ENCODE data around the gene MMP12.
A peak's percentile ranks its signal among the peaks of the same experiment; 100 is the strongest.
"Not testable (repeated sequence)": the region's sequence is repeated elsewhere in the genome, so short reads cannot be mapped to it uniquely, and the experiment has no call there.

The MMP12 gene

DNA sequence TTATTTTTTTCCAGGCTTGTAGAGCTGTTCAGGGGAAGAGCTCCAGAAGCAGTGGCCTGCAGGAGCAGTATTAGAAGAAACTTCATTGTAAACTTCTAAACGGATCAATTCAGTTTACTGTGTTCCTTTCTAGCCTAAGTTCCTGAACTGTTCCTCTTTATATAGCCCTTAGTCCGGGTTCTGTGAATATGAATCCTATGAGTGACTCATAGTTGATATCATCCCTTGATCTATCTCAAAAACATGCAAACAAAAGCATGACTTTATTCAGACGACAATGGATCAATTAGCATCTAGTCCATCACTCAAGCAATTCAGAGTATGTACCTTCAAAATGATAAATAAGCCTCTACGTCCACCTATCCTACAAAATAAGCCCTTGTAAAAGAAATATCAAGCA lies at the start of gene MMP12:
TSS of gene MMP12 (minus strand) at position 131 of the 400 bp plus-strand sequence. CDS start at position 86, 45 bp downstream.
- no peak for DNase-seq

DNA sequence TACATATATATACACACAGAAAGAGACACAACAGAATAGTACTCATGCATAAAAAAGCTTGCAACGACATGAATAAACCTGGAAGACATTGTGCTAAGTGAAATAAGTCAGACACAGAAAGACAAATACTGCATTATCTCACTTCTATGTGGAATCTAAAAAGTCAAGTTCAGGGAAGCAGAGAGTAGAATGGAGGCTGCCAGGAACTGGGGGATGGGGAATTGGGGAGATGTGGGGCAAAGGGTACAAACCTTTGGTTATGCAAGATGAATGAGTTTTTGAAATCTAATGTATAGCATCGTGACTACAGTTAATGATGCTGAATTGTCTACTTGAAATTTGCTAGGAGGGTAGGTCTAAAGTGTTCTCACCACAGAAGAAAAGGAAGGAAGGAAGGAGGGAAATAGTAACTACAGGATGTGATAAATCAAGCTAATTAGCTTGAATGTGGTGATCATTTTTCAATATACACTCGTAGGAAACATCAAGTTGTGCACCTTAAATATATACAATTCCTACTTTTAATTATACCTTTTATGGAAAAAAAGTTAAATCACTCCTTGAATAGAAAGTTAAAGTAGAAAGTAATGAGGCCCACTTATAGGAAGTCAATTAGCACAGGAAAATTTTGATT lies 46.9 kb upstream of the MMP12 start:
- DNase-seq: no peak

DNA sequence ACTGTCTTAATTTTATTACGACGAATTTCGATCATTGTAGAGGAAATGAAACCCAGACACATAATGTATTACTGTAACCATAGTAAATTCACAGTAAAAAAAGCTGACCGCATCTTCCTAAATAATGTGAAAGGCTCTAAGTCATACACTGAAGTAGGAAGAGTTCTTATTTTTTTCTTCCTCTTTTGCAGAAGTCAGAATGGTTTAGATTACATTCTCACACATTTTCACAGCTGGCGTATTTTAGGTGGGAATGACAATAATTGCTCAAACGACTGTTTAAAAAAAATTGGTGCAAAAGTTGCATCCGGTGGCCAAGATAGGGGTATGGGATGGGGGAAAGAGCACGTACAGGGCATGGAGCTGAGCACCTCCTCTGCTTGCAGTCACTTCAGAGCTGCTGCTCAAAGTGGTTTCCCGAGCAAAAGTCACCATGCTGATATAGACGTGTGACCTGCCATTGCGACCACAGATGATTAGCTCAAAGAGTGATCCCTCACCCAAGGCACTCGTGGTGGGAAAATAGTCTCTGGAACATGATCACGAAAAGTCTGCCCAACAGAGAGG lies 45.4 kb upstream of the MMP12 start:
- DNase-seq: peak; percentile 61

DNA sequence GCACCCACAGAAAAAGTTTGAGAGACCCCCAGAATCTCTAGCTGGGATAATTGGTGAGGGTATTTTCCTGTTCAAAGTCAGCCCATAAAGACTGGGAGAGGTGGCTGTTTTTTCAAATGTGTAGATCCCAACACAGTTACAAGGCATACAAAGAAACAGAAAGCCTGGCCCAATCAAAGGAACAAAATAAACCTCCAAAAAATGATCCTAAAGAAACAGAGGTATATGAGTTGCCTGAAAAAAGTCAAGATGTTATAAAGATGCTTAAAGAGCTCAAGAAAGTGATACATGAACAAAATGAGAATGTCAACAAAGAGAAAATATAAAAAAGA lies 40.2 kb upstream of the MMP12 start:
- no peak for DNase-seq

DNA sequence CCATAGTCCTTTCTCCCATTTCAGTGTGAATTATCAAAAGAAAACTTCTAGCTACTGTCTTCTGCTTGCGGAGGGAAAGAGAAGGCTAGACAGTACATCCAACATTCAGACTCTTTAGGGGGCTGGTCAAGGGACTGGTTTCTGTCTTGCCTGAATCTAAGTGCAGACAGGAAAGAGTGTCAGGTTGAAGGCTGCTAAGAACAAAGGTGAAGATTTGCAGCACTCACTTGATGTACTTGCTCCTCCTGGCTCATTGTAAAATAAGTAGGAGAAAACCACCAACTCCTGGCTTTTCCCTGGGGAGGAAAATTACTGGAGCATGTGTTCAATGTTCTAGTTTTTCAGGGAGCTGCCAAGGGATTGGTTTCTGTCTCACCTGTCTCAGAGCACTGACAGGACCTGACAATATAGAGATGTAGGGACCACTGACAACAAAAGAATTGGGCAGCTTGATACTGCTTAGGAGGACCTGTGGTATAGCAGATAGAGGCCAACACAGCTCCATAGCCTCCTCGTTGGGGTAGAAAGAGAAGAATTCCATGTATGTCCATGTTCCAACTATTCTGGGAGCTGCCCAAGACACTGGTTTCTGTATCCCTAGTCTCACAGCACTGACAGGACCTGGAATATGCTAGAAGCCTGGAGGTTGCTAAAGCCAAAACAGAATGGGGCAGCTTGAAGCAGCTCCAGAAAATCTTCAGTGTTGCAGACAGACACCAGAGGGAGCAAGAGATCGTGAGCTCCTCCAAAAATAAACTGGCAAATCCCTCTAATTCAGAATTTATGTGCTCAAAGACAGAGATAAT lies 39.7 kb upstream of the MMP12 start:
- DNase-seq: peak; percentile 54

DNA sequence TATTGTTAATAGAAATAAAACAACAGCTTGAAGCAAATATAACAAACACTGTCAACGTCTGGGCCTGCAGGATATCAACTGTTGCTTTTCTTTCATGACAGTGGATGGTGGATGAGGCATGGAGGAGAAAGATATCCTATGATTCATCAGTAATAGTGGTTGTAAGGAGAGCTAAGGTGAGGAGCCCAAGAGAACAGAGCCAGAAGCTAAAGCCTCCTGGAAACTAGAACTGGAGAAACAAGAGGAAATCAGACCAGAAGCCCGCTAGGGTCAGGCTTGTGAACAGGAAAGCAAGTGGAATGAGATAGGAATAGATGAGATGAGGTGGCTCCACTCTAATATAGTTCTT lies 37.7 kb upstream of the MMP12 start:
- DNase-seq: no peak

DNA sequence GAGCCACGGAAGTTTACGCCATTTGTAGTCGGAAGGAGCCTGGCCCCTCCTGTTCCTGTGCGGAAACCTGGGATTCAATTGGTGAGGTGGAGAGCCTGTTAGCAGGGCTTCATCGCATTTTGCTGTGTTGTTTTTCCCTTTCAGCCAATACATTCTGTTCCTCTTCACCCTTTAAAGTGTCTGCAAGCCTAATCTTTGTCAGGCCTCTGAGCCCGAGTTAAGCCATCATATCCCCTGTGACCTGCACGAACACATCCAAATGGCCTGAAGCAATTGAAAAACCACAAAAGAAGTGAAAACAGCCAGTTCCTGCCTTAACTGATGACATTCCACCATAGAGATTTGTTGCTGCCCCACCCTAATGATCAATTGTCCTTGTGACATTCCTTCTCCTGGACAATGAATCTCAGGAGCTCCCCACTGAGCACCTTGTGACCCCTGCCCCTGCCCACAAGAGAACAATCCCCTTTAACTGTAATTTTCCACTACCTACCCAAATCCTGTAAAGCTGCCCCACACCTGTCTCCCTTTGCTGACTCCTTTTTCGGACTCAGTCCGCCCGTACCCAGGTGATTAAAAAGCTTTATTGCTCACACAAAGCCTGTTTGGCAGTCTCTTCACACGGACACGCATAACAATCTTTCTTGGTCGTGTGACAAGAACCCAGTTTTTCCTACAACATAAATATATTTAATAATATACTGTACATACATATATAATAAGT lies 37.1 kb upstream of the MMP12 start:
- DNase-seq: no peak

DNA sequence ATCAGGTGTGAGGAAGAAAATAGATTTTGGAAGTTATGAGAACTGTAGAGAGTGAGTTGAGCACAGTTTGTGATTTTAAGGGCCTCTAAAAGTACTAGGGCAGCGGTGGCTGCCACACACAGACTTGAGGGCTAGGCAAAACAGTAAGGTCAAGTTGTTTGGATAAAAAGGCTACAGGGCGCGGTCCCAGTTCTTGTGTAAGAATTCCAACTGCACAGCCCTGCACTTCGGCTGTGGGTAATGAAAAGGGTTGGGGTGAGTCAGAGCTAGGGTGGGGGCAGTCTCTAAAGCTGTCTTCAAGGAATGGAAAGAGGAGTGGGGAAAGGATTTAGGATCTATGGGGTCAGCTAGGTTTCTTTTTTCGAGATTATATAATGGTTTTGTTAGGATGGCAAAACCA lies 31.1 kb upstream of the MMP12 start:
- DNase-seq: not testable (repeated sequence)

DNA sequence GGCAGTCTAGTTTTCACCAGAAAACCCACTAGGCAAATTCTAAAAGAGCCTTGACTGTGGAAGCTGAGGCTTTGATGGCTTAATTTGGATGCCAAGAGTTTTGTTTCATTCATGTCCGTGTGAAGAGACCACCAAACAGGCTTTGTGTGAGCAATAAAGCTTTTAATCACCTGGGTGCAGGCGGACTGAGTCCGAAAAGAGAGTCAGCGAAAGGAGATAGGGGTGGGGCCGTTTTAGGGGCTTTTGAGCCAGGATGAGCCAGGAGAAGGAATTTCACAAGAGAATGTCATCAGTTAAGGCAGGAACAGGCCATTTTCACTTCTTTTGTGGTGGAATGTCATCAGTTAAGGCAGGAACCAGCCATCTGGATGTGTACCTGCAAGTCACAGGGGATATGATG lies 29.1 kb upstream of the MMP12 start:
- DNase-seq: not testable (repeated sequence)

DNA sequence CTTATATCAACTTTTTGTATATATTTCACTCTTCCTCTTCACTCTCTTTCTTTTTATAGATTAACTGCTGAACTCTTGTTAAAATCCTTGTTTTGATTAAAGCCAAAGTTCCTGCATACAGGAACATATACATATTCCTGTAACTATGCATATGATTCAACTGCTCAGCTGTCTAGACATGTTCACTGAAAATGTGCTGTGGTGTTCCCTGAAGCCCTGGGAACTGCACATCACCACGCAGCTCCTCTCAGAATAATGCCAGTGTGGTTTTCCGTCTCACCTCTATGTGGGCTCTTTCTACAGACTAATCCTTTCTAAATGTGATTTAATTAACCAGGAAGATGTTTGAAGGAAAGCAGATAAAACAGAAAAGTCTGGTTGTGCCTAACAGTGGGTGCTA lies 25.6 kb upstream of the MMP12 start:
- no peak for DNase-seq

DNA sequence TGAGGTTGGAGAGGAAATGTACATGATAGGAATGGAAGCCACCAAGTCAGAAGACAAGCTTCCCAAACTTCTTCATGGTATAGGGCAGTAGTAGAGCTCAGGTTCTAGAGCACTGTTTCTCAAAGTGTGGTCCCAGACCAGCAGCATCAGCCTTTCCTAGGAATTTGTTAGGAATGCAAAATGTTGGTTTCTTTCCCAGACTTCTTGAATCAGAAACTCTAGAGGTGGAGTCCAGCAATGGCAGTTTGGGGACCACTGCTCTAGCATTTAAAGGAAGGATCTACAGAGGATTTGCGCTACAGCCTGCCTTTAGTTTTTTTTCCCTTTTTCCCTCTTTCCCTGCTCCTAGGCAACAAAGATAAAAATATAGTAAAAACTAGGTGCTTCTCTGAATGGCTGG lies 17.0 kb upstream of the MMP12 start:
- no peak for DNase-seq

DNA sequence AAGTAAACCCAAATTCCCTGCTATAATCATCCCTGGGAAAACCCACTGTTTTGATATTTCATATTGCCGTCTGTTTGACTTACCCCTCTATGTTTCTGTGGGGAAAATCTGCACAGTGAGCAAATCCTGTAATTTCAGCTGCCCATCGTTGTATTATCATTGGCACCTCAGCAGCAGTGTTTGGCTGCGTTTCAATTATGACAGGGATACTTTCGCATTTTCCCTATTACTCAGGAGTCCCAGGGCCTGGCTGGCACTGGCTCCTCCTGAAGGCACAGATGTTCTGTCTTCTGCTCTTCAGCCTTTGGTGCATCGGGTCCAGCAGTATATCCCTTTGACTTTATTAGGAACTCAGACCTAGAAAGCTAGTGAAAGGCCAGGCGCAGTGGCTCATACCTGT lies 12.2 kb upstream of the MMP12 start:
- DNase-seq: no peak

DNA sequence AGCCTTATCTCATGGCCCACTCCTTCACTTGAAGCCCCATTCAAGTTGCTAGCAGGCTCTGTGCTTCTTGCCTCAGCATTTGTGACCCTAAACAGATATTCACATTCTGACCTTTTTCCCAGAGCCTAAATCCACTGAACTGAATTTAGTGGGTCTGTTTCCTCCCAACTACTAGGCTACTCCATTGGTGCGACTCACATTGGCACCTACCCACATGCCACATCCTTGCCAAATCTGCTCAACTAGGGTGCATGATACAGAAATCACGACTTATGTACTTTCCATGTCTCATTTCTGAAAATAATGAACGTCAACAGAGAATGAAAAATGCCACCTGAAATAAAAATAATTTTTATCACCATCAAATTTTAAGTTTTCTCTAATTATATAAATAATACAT lies 8.4 kb upstream of the MMP12 start:
- DNase-seq: no peak

DNA sequence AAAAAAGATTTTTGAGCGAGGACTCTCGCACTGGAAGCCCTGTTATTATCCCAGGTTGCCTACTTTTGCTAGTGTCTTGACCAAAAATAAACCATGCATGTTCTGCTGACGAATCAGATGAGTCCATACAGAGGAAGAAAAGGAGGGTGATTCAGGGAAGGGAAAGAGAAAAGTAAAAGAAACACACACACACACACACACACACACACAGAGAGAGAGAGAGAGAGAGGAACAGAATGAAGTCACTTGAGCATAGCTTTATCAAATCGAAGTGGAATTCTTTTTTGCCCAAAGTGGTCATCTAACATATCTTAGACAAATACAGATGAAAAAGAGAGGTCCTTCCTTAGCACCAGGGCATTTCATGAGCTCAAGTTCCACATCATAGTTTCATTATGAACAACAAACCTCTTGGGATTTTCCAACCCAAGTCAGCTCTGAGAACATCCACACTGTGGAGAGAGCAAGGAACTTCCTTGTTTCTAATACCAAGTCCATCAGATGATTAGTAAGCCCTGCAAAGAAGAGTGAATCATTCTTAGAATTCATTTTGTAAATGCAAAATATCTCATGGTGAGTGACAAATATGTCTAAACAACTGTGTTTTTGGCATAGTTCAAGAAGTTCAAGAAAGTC lies 7.7 kb upstream of the MMP12 start:
- no peak for DNase-seq

DNA sequence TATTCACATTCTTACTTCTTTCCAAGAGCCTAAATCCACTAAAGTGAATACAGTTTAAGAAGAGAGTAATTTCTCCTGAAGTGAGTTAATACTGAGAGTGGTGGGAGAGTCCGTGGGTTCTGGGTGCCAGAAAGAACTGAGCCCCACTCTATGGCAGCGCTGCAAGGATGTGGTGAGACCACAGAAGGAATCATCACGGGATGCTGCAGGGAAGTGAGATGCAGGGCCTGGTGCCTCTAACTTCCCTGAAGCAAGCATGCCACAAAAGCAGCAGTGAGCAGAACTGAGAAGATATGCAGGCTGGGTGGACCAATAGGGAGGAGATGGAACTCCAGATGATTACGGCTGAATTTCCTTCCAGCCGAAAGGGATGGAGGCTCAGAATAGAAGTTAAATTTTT lies 5.0 kb upstream of the MMP12 start:
- no peak for DNase-seq

DNA sequence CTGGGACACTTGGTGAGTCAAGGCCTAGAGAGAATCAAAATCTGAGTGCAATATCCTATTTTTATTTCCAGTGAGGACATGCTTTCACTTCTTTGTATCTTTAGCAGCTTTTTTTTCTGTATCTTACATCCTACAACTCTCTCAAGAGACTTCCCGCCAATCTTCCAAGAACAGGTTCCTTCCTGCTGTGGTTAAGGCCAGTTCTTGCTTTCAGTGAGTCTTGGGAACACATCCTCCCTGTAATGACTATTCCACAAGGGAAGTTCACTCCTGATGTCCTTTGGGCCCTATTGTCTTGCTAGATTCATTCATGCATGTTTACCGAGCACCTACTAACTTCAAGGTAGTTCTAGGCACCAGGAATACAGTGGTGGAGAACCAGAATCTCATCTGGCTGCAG lies 3.8 kb upstream of the MMP12 start:
- no peak for DNase-seq

DNA sequence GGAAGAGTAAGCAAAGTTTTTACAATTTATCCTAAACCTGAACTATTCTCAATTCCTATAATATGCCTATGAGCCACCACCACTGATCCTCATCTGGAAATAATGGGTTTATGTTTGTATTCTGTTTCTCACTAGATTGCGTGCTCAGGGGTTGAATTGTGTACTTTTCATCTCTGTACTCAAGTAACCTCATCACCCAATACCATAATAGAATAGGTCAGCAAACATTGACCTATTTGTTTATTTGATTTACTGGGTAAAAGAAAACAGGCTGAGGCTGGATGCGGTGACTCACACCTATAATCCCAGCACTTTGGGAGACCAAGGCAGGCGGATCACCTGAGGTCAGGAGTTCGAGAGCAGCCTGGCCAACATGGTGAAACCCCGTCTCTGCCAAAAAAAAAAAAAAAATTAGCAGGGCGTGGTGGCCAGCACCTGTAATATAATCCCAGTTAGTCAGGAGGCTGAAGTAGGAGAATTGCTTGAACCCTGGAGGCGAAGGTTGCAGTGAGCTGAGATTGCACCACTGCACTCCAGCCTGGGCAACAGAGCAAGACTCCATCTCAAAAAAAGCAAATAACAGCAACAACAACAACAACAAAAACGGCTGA lies 5.3 kb downstream of the MMP12 start:
- not testable (repeated sequence) for DNase-seq

DNA sequence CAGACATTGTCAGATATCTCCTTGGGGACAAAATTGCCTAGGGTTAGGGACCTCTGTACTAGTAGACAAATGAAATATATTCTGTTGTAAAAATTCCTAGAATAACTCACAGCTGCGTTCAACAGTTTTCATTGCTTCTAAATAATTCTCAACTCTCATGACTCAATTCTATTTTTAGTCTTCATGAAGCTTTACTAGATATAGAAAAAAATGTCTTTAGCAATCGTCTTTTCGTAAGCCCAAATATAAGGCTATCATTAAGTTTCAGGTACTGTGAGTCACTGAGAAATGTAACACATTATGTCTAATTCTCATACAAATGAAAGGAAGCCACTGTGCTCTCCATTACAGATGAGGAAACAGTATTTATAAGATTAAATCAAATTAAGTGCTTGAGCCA lies 6.4 kb downstream of the MMP12 start:
- no peak for DNase-seq

DNA sequence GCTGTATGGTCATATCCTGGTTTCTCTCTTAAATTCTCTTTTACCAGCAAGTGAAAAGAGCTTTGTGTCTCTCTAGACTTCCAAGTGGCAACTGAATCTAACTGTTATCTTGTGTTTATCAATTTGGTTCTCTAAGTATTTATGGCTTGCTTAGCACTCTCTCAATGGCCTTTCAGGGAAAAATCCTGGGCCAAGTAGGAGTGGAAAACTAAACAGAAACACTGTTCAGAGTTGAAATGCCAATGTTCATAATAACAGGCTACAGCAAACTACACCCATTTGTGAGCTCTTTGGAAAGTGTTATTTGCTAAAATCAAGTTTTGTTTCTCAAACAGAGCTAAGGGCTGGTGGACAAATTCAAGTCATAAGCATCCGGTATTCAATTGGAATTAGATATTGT lies 10.1 kb downstream of the MMP12 start:
- DNase-seq: no peak

DNA sequence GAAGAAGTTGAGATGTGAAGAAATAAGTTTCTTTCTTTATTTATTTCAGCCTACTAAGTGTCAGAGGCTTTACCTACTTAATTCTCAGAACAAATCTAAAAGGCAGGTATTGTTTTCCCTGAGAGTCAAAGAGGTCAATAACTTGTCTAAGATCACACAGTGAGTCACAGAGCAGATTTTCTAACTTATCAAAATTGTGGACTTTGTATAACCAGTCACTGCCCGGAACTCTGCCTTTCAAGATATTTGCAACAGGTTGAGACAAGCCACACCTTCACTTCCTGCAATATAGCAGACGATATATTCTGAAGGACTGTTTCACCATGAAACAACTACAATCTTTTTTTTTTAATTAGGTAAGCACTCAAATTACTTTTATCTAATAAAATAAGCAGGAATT lies 20.8 kb downstream of the MMP12 start:
- DNase-seq: no peak

DNA sequence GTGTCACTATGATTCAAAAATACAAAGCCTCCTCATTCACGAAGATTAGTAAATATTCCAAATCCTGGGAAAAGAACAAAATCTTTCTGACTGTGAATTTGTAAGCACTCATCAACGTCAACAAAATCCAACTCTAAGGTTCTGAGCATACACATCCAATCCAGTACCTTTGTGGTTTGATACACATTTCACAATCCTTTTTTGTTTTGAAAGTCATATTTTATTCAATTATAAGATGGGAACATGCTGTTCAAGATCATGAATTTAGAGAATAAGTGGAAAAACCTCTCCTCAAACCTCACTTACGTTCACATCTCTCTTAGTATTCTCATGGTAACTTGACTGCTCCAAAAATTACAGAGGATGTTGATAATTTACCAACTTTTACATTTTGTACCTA lies 21.7 kb downstream of the MMP12 start:
- no peak for DNase-seq

DNA sequence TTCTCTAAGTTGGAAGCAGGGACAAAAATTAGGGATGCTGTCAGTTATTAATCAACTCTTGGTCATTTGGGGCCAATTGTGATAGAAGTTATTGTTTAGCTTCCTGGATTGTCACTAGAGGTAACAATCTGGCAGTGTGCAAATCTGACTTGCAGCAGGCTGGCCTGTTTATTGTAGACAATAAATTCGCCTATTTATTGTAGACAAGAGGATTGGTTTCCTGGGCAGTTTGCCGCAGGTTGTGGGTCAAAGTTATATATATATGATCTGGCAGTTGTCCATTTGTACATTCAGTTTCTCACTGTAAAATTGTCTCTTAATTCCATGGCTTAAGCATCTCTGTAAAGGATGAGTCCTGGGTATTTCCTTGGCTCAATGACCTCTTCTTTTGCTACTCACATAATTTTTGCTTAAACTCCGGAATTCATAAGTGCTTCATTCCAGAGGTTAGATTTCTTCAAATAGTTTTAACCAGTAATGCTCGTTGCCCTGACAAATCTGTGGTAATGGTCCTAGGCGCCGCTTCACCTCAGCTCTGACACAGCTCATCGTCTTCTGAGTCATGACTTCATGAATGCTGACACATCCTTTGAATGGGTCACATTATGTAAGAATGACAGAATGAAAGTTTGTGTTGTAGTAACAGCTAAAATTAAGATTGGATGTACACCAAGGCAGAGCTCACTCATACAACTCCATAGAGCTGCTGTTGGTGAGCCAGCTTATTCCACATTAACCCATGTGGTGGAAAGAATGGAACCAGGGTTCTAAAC lies 23.6 kb downstream of the MMP12 start:
- DNase-seq: no peak

Measured in hematopoietic multipotent progenitor cell treated with erythropoietin and hydrocortisone succinate and interleukin-3 and kit ligand, for 4 days (in vitro differentiated cells).